ENCODE data around the gene EXOSC5. TPM values are rescaled to one million over a fixed set of nuclear protein-coding genes. Genes with fewer than 3 reads are reported as not detected.

EXOSC5 gene
- total and polyA plus RNA-seq, 2 donors (not counting 1 experiment from before 2014, with no cell fraction given): 14.1 to 41.4 TPM

DNA sequence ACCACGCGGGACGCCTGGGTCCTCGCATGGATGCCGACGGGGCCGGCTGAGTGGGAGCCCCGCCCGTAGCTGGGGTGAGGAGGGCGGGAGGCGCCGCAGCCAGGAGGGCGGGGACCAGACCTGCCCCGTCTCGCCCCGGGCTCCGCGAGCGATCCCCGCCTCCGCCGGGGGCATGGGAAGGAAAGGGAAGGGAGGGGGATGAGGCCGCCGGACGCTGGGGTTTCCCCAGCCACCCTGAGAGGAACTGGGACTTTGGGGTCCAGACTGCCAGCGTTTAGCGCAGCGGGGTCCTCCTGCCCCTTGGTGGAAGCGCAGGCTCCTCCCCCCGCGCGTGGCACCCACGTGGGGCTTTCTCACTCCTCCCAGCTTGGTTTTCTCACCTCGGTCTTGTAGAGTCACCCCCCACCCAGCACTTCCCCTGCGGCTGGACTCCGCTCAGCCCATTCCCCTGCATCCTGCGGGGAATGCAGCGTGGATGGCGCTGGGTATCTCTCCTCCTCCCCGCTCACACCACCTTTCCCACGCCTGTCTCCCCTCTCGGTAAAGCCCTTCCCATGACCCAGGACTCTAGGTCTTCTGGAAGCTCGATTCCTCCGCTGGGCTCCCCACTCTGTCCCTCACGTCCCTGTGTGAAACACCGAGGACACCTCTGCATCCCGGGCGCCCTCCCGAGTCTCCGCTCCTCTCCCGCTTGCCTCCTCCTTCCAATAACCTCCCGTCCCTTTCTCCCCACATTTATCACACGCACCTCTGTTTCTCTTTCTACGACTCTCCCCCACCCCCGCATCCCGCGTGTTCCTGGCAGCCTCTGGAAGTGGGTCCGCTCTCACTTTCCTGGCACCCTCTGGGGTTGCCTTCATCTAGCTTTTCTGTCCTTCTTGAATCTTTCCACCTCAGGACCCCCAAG, 45.6 kb downstream of the EXOSC5 start:
- peaks cover 65% of the 10 kb centered on the region for H3K79me2 ChIP-seq (ENCODE audit: control insufficient read depth, insufficient read depth, low read length)
- H3K4me3 ChIP-seq (ENCODE audit: control extremely low read depth in 1 of 5, extremely low read depth in 1 of 5, insufficient read depth in 1 of 5, low read depth in 2 of 5, low read length in 4 of 5): peak overlapping the region; percentile 67 to 100 (median 92)
- WGBS (ENCODE audit: insufficient coverage): under 1% methylated on average over 58 of the region's 58 CpGs
- H3K4me2 ChIP-seq (replicated peaks; ENCODE audit: low read depth, low read length, poor library complexity, severe bottlenecking): peak overlapping the region; percentile 95
- TF ChIP-seq EZH2 (IDR thresholded peaks at IDR 0.05; ENCODE audit: borderline replicate concordance, insufficient read depth, low read depth, low read length, poor library complexity, severe bottlenecking): no peak
- TF ChIP-seq, protein P1, sequence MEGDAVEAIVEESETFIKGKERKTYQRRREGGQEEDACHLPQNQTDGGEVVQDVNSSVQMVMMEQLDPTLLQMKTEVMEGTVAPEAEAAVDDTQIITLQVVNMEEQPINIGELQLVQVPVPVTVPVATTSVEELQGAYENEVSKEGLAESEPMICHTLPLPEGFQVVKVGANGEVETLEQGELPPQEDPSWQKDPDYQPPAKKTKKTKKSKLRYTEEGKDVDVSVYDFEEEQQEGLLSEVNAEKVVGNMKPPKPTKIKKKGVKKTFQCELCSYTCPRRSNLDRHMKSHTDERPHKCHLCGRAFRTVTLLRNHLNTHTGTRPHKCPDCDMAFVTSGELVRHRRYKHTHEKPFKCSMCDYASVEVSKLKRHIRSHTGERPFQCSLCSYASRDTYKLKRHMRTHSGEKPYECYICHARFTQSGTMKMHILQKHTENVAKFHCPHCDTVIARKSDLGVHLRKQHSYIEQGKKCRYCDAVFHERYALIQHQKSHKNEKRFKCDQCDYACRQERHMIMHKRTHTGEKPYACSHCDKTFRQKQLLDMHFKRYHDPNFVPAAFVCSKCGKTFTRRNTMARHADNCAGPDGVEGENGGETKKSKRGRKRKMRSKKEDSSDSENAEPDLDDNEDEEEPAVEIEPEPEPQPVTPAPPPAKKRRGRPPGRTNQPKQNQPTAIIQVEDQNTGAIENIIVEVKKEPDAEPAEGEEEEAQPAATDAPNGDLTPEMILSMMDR (IDR thresholded peaks at IDR 0.05): no peak
- H3K27me3 ChIP-seq (replicated peaks in 1 of 4; ENCODE audit: control extremely low read depth in 1 of 4, control insufficient read depth in 3 of 4, insufficient read depth in 4 of 4, low read length in 3 of 4): no peaks in the 10 kb centered on the region
- H3K9ac ChIP-seq (ENCODE audit: low read length): peak overlapping the region; percentile 88
- CTCF ChIA-PET: interaction anchor here (0.6 to 7.6 kb wide), 18 partner anchors 11 to 377 kb away, joined by 3 to 130 read pairs (median 8); partner anchors contain the start of genes B9D2, CCDC97 and HNRNPUL1
- no peaks in the 10 kb centered on the region for H3K9me3 ChIP-seq (ENCODE audit: control extremely low read depth in 1 of 3, control insufficient read depth in 2 of 3, insufficient read depth in 1 of 3, low read length in 2 of 3)
- Mint-ChIP-seq H3K27me3 (no peaks in the 10 kb centered on the region), H3K27ac (peak overlapping the region; percentile 92), H3K4me1 (peaks cover 43% of the 10 kb centered on the region), H3K4me3 (peak overlapping the region; percentile 93), H3K9me3 (ENCODE audit: insufficient read depth) (no peaks in the 10 kb centered on the region)
- POLR2A ChIA-PET: interaction anchor here (0.5 to 5.0 kb wide), 18 partner anchors 9 to 916 kb away, joined by 3 to 69 read pairs (median 6); partner anchors contain the start of genes B9D2 and HNRNPUL1
- intact Hi-C loops (cut with micrococcal nuclease): loop anchor here (1.0 kb wide), 2 partner anchors 24 to 41 kb away; partner anchors contain the start of gene CCDC97
- DNase-seq: peak; percentile 94
- peak overlapping the region; percentile 63 for H2AFZ ChIP-seq (ENCODE audit: insufficient read depth, low read depth, low read length, poor library complexity, severe bottlenecking)
- peak overlapping the region; percentile 79 to 91 for H3K27ac ChIP-seq (ENCODE audit: low read length in 2 of 2)
- peaks cover 0 to 19% of the 10 kb centered on the region in 2 experiments for H3K36me3 ChIP-seq (replicated peaks in 1 of 2; ENCODE audit: control extremely low read depth in 1 of 2, control insufficient read depth in 1 of 2, extremely low read depth in 1 of 2, insufficient read depth in 2 of 2, low read length in 1 of 2)
- H3K4me1 ChIP-seq (ENCODE audit: control insufficient read depth in 2 of 2, insufficient read depth in 2 of 2, low read length in 2 of 2): peaks cover 28 to 37% of the 10 kb centered on the region in 2 donors
- peaks cover 70% of the 10 kb centered on the region for H4K20me1 ChIP-seq (ENCODE audit: control insufficient read depth, insufficient read depth, low read length, poor library complexity, severe bottlenecking)
- peak; percentile 46 for ATAC-seq (ENCODE audit: low read depth)
